ENCODE data around the gene DENND1A.

Gene DENND1A

DNA sequence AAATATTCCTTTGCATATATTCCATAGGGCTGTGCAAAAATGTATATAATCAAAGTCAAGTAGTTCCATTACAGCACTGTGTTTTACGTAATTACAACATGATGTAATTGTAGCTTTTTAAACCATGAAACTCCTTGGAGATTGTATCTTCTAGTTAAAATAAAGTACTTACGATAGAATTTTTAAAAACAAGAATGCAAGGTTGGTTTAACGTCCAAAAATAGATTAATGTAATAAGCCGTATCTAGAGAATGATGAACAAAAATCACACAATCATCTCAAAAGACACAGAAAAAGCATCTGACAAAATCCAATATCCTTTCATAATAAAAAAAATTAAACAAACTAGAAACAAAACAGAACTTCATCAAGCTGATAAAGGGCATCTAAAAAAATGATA, 86.2 kb downstream of the DENND1A start:
- TF ChIP-seq, protein P1, sequence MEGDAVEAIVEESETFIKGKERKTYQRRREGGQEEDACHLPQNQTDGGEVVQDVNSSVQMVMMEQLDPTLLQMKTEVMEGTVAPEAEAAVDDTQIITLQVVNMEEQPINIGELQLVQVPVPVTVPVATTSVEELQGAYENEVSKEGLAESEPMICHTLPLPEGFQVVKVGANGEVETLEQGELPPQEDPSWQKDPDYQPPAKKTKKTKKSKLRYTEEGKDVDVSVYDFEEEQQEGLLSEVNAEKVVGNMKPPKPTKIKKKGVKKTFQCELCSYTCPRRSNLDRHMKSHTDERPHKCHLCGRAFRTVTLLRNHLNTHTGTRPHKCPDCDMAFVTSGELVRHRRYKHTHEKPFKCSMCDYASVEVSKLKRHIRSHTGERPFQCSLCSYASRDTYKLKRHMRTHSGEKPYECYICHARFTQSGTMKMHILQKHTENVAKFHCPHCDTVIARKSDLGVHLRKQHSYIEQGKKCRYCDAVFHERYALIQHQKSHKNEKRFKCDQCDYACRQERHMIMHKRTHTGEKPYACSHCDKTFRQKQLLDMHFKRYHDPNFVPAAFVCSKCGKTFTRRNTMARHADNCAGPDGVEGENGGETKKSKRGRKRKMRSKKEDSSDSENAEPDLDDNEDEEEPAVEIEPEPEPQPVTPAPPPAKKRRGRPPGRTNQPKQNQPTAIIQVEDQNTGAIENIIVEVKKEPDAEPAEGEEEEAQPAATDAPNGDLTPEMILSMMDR (IDR thresholded peaks at IDR 0.05; ENCODE audit: borderline replicate concordance, control extremely low read depth, extremely low read depth, insufficient read depth, missing control alignments): no peak
- DNase-seq (ENCODE audit: low spot score): no peak
- in situ Hi-C loops (cut with MboI; ENCODE audit: low sequenced_read_pairs, unreplicated experiment): no loop called here

DNA sequence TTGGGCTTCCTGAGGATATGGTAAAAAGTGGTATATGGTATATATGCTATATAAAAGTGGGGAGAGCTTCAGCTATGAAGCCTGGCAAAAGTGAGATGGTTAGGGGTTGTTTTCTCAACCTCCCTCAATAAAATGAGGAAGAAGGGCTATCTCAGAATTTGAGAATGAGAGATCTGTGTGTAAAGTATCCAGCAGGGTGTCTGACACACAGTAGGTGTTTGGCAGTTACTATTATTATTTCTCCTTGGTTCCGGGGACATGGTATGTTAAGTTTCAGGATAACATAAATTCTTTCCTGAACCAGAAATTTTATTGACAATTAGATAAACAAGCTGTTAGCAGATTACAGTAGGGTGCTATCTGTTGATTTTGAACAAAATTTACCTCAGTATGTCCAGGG, 94.1 kb downstream of the DENND1A start:
- TF ChIP-seq, protein P1 (IDR thresholded peaks at IDR 0.05; ENCODE audit: borderline replicate concordance, control extremely low read depth, extremely low read depth, insufficient read depth, missing control alignments): no peak
- no peak for DNase-seq (ENCODE audit: low spot score)
- in situ Hi-C loops (cut with MboI; ENCODE audit: low sequenced_read_pairs, unreplicated experiment): no loop called here

DNA sequence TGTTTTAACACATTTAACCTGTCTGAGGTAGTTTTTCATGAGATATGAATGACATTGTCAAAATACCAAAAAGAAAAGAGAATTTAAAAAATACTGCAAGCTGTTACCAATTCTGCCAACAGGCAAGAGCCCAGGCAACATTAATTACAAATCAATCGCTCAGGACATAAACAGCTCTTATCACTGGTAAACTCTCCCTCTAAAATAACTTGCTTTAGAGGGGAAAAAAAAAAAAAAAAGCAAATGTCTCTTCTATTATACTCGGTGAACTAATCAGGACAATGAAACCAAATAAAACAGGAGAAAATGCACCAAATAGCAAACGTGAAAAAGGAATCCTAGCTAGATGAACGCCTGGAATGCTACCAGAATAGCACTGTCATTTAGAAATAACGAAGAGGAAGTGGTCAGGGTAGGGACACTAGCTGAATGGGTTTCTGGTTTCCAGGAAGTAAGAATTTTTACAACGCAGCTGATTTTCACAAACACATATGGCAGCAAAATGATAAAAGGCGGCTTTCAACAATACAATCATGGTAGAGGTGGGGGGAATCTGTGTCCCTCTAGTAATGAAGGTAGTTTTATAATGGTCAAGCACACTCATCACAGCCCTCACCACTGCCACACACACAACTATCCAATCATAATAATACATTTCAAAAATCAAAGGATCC, 94.9 kb downstream of the DENND1A start:
- TF ChIP-seq, protein P1 (IDR thresholded peaks at IDR 0.05; ENCODE audit: borderline replicate concordance, control extremely low read depth, extremely low read depth, insufficient read depth, missing control alignments): no peak
- peak; percentile 34 for DNase-seq (ENCODE audit: low spot score)
- in situ Hi-C loops (cut with MboI; ENCODE audit: low sequenced_read_pairs, unreplicated experiment): no loop called here

DNA sequence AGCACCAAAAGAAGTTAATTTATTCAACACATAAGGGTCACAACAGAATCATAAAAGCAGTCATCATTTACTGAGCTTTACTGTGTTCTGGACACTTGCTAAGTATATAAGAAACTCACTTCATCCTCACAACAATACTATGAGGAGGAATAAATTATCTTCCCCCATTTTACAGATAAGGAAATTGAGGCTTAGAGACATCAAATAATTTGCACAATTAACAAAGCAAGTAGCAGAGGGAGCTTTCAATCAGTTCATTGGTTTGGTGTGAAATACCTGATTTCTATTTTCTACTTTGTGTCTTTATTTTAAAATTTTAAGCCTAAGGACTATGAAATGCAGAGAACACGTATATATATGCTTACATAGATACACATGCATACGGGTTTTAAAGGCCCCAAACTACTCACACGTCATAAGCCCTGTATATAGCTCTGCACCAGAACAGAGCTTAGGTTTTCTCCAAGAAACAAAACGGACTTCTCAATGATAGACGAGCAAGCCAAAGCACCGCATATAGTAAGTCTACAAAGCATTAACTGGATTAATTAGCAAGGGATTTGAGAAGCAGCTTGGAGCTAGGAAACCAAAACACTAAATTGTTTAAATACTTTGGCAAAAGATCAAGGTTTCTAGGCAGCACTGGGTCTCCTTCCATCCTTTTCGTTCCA, 95.6 kb downstream of the DENND1A start:
- in situ Hi-C loops (cut with MboI; ENCODE audit: low sequenced_read_pairs, unreplicated experiment): no loop called here
- TF ChIP-seq, protein P1 (IDR thresholded peaks at IDR 0.05; ENCODE audit: borderline replicate concordance, control extremely low read depth, extremely low read depth, insufficient read depth, missing control alignments): no peak
- no peak for DNase-seq (ENCODE audit: low spot score)

DNA sequence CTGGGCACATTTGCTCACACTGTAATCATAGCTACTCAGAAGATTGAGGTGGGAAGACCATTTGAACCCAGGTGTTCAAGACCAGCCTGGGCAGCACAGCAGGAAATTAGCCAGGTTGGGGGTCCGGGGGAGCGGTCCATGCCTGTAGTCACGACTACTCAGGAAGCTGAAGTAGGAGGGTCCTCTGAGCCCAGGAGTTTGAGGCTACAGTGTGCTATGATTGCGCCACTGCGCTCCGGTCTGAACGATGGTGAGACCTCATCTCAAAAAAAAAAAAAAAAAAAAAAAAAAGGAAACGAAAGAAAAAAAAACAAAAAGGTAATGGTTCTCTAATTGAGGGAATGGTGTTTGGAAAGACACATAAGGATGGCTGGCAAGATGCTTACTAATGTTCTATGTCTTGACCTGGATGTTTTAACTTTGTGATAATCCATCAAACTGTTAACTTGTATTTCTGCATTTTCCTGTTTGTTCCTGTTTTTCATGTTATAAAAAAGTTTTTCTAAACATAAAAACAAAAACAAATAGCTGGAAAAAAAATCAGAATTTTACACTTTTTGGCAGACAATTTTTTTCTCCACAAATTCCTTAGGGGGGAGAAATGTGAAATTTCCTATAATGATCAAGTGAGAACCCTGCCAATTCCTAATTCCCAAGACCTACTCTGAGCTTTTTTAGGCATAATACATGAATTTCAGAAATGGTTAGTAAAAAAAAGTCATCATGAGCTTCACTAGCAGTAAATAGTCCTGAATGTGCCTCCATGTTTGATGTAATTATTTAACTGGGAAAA, 96.9 kb downstream of the DENND1A start:
- TF ChIP-seq, protein P1 (IDR thresholded peaks at IDR 0.05; ENCODE audit: borderline replicate concordance, control extremely low read depth, extremely low read depth, insufficient read depth, missing control alignments): no peak
- DNase-seq (ENCODE audit: low spot score): no peak
- in situ Hi-C loops (cut with MboI; ENCODE audit: low sequenced_read_pairs, unreplicated experiment): no loop called here

DNA sequence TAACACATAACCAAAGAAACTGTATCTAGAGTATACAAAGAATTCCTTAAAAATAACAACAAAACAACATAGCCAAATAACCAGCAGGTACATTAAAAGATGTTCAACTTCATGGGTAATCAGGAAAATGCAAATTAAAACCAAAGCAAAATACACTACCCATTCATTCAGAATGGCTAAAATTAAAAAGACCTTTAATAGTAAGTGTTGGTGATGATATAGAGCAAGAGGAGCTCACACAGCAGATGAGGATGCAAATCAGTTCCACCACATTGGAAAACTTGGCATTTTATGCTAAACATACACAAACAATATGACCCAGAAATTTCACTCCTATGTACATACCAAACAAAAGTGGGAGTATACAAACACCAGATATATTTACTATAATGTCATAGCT, 97.8 kb downstream of the DENND1A start:
- TF ChIP-seq, protein P1 (IDR thresholded peaks at IDR 0.05; ENCODE audit: borderline replicate concordance, control extremely low read depth, extremely low read depth, insufficient read depth, missing control alignments): no peak
- in situ Hi-C loops (cut with MboI; ENCODE audit: low sequenced_read_pairs, unreplicated experiment): no loop called here
- no peak for DNase-seq (ENCODE audit: low spot score)
